Effector CD8-positive, alpha-beta T cell (primary cell): ENCODE results near the gene ANO2.
"Not testable (repeated sequence)": the region's sequence is repeated elsewhere in the genome, so short reads cannot be mapped to it uniquely, and the experiment has no call there.

Experiments used
- DNase-seq: peaks from one replicate; lab custom pipeline; 2025; lab: John Stamatoyannopoulos, UW

The ANO2 gene

GRCh38 chr12:5818877-5819276, 126.2 kb downstream of the ANO2 start:
- DNase-seq: not testable (repeated sequence)

DNA sequence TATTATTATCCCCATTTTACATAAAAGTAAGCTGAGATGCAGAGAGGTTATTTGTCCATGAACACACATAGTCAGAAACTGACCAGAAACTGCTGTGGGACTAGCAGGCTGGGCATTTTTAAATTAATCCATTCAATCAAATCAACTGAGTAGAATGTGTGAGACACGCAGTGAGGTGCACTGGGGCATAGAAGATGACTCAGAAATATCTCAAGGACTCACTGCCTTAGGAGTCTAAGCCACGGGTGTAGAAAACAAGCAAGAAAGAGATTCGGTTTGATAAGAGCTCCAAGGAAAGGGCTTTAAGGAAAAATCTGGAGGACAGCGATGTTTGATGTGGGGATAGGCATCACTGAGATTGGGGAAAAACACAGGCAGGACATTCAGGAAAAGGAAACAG, 127.8 kb downstream of the ANO2 start:
- no peak for DNase-seq

GRCh38 chr12:5809586-5809985, 135.5 kb downstream of the ANO2 start:
- no peak for DNase-seq

- DNase-seq: no peak
Observed at GRCh38 chr12:5808981-5809380, 136.1 kb downstream of the ANO2 start.

DNA sequence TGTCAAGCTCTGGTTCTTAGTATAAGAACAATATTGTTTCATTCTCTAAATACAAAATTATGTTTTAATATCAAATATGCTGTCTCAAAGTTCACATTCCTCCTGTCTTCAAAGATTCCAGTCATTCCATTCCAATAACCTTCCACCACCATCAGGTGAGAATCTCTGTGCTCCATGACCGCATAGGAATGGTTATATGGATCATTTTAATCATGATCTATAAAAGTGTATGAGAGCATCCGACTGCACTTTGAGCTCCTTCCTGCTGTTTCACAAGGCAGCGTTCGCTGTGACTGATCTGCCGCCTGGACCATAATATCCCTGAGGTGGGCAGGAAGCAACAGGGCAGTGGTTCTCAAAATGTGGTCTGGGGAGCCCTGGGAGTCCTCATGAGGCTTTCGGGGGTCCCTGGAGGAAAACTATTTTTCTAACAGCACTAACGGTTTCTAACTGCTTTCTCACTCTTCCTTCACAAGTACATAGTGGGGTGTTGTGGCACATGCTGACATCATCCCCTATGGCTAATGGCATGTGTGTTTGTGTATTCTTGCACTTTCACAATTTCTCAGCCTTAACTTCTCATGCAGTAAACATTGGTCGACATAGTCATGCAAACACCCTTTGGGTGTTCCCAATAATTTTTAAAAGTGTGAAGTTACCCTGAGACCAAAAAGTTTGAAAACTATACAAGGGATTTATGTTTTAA, 137.4 kb downstream of the ANO2 start:
- no peak for DNase-seq

DNA sequence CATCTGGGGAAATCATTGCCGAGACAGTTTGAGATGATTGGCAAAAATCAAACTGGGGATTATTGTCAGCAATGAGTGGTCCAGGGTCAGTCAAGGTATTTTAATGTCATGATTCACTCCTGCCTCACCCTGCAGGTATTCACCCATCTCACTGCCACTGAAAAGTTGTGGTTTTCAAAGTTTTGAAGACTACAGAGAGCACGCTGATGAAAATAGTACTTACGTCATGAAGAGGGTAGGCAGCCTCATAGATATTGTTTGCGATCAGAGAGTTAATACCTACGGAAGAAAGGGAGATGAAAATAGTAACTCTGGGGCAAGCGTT, 138.0 kb downstream of the ANO2 start:
- DNase-seq: no peak

GRCh38 chr12:5806371-5807089, 138.5 kb downstream of the ANO2 start:
- DNase-seq: no peak

DNA sequence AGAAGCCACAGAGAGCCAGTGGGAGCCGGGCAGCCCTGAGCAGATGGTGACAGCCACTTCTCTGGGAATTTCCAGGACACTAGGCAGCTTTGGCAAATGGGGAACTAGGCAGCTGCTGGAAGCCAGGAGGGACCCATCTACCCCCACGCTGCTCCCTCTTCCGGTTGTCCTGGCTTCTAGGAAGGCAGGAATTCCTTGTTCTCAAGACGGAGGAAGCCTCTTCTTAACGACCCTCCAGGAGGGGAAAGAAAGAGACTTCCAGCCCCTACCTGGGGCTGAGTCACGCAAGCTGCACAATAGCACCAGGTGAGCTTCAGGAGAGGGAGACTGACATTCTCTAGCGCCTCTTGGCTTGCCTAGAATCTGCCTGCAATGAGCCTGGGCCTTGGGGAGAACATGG, 141.5 kb downstream of the ANO2 start:
- no peak for DNase-seq

DNA sequence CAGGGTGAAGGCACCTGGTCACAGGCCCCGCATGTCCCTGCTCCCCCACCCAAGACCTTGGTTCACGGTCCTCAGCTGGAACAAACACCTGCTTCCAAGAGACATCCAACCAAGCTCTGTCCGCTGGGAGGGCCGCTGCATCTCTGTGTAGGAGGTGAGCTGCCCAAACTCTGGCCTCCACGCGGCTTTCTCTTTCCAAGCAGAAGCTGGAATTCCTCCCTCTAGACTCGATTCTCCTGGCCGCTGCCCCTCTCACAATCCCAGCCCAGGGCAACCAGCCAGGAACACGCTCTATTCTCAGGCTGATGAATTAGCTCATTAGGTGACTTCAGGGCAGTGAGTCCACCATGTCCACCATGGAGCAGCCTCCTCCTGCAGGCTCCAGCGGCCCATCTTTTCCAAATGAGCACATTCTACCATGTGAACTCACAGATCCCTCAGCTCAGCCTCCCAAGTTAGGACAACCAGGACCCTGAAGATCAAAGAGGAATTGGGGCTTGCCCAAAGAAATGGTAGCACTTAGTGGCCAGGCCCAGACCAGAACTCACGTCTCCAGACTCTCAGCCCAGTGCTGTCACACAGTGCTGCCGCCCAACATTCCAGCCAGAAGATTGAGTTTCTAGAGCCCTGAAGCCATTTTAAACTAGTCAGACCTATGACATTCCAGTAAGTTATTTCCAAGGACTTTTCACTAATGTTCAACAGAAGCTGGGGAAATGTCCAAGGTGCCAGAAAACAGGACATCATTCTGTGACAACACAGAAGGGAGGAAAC, 146.6 kb downstream of the ANO2 start:
- DNase-seq: no peak

DNA sequence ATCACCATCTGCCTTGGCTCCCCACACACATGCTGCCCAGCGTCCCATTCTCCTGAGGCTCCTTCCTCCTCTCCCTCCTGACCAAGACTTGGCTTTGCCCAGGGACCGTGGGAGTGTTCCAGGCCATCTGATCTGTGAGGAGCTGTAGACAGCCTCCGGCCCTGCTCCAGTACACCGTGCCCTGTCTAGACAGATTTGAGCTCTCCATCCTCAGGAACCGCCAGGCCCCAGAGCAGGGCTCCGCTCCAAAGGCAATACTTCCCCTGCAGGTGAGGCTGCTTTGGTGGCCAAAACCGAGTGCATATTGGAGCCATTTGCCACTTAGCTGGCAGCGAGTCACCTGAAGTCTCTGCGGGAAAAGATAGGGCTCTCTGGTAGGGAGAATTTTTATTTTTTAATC, 147.4 kb downstream of the ANO2 start:
- no peak for DNase-seq

DNA sequence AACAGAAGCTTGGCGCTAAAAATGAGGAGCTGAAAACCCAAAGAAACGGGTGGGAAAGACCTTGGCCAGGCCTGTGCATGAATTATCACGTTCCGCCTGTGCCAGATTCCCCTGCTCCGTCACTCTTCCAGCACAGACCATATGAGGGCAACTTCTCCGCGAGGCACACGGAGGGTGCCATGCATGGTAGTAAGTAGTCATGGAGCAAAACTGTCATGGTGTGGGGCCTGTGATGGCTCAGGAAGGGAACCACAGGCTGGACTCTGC, 148.2 kb downstream of the ANO2 start:
- DNase-seq: no peak

DNA sequence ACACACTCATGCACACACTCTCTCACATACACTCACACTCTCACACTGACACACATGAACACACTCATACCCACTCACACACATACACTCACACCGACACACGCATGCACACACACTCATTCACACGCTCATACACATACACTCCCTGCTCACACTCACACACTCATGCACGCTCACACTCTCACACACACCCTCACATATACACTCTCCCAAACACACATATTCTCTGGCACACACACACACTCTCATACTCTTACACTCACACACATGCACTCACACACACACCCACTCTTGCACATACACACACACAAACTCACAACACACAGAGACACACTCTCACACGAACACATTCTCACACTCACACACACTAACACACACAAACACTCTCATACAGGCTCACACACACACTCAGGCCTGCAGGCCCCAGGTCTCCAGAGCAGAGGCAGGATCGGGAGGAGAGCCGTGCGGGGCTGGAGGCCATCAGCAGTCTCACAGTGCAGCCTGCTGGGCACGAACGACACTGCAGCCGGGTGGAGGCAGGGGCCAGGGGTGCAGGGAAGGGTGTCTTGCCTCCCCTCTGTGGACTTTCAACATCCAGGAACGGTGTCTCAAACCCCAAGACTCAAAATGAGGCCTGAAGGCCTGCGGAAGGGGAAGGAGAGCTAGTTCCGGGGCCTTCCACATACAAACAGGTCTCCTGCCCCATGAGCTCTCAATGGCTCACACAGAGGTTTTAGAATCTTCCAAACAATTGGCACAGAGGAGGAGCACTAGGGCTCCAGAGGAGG, 148.7 kb downstream of the ANO2 start:
- no peak for DNase-seq

DNA sequence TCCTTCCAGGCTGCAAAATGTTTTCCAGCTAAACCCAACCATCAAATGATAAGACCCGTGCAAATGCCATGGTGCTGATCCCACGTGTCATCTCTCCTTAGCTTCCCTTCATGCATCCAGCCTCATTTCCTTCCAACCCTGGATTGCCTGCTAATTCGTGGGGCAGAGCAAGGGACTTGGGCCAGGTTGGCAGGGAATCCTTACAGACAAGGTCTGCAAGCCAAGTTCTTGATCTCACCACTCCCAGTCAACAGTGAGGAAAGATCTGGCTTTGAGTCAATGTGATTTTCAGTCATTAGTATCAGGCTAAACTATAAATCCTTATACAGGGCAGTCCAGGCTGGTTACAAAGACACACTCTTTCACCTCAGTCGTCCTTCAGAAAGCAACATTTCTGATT, 150.9 kb downstream of the ANO2 start:
- no peak for DNase-seq

- no peak for DNase-seq
Observed at GRCh38 chr12:5792343-5792742, 152.7 kb downstream of the ANO2 start.

- no peak for DNase-seq
Observed at GRCh38 chr12:5789469-5789968, 155.5 kb downstream of the ANO2 start.

- DNase-seq: no peak
Observed at GRCh38 chr12:5787828-5788227, 157.2 kb downstream of the ANO2 start.

DNA sequence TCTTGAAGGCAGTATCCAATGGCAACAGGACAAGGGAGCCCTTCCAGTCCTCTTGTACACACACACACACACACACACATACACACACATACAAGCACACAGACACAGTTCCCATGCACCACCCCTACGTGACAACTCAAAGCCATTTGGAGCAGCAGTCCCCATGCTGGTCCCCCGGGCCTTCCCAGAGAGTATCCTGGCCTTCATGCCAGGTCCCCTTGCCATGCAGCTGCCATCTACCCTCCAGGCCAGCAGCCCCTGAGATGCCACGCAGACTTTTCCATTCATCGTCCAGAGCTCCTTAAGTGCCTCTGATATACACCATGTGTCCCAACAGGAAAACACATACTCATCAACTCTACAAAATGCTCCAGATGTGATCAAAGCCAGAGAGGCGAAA, 159.5 kb downstream of the ANO2 start:
- no peak for DNase-seq

GRCh38 chr12:5784462-5785130, 160.5 kb downstream of the ANO2 start:
- DNase-seq: no peak

DNA sequence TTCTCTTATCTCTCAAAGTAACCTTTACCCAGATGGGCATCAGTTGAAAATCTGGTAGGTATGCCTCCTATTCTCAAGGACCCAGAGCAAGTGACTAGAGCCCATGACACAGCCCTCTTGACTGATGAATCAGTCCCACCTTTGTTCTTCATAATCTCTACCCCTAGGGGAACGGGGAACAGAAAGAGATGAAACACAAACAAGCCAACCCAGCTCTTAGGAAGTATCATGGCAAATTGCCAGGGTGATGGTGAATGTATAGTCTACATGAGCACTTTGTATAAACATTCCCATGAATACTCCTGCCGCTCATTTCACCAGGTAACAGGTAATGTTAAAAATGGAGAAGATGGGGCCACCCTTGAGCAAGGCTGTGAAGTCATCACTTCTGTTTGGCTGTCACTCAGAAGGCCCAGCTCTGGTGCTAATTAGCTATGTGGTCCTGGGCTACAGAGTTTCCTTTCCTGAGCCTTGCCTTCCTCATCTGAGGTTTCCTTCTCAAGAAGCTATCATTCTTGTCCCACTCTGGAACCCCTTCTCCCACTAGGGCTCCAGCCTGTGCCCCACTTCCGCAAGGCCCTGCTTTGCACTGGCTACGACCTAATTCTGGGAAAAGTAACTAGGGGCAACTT, 161.7 kb downstream of the ANO2 start:
- no peak for DNase-seq

DNA sequence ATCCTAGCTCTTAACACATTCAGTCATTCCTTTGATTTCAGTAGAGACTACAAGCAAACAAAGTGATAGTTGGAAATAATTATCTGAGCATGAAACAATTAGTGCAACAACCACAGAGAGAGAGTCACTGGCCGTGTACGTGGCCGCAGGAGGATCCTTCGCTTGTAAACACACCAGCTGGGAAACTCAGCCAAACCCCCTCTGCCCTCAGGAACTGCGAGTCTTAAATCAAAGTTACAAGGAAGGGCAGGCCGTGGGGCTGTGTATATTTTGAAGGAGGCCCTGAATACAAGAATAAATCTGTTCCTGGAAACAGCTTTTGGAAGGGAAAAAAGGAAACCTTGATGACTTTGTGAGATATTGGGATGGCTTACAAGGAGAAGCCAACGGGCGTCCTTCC, 164.5 kb downstream of the ANO2 start:
- no peak for DNase-seq

DNA sequence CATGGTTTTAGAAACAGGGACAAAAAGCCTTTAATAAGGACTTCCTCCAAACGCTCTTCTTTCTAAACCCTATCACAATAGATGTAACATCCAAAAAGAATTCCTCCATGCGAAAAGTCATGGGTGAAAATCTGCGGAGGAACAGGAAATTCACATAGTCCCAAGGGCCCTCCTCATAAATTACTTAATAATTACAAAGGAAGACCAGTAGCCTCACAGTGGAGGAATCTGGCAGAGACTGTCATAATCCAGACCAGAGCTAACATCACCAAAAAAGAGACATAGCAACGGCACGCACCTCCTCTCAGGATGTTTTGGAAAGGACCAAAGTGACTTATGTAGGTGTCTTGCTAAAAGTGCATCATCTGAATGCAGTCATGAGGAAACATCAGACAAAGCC, 165.7 kb downstream of the ANO2 start:
- no peak for DNase-seq
